Cerebellar nuclear complex (tissue), 1 donor: ENCODE measurements around the gene ANXA1.
"Not testable (repeated sequence)": the region's sequence is repeated elsewhere in the genome, so short reads cannot be mapped to it uniquely, and the experiment has no call there.

Source experiments
- DNase-seq, 2 experiments: peaks; one replicate each; lab custom pipeline; 2025; lab: John Stamatoyannopoulos, UW

Gene ANXA1, protein sequence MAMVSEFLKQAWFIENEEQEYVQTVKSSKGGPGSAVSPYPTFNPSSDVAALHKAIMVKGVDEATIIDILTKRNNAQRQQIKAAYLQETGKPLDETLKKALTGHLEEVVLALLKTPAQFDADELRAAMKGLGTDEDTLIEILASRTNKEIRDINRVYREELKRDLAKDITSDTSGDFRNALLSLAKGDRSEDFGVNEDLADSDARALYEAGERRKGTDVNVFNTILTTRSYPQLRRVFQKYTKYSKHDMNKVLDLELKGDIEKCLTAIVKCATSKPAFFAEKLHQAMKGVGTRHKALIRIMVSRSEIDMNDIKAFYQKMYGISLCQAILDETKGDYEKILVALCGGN

DNA sequence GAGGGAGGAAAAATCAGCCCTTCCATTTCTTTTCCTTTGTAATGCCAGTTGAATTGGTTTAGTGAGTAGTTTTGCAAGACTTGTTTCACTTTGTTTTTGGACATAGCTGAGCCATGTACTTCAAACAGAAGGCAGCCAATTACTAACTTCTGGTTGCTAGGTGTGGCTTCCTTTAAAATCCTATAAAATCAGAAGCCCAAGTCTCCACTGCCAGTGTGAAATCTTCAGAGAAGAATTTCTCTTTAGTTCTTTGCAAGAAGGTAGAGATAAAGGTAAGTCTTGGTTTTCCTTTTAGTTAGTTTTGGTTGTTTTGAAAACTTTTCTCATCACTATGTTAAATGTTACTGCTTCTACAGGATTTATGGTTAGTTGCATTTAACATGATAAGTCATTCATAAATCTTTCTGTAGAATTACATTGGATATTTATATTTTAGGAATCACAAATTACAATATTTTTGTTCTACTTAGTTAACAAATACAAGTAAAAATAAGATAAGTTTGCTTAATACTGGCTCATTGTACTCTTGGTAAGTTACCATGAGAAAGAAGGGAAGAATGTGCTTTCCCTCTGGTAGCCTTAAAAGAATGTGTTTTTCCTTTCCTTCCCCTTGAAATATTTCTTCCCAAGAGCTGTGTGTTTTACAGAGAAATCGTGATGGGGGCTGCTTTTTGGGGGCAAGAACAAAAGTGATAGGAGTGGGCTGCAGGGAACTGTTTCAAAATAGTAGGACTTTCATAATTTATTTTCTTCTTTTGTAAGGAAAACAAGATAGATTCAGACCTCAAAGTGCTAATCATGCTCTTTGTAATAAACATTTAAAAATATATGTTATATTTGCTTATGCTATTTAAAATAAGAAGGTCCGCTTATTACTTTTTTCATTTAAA, at the start of gene ANXA1:
Gene ANXA1, plus strand, starts transcription at position 213 of the 890 bp plus-strand sequence. CDS start 6,671 bp downstream, outside the sequence.
- no peak for DNase-seq

DNA sequence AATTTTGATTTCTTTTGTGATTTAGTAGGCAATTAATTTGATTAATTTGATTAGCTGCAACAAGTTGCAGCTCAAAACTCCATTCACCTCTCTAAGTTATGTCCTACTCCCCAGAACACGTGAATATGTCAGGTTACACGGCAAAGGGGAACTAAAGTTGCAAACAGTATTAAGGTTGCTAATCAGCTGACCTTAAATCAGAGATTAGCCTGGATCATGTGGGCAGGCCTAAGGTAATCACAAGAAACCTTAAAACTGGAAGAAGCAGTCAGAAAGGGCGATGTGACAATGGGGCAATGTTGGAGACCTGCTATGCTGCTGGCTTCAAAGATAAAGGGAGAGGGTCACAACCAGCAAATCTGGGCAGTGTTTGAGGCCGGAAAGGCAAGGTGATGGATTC, 47.3 kb upstream of the ANXA1 start:
- no peak for DNase-seq

DNA sequence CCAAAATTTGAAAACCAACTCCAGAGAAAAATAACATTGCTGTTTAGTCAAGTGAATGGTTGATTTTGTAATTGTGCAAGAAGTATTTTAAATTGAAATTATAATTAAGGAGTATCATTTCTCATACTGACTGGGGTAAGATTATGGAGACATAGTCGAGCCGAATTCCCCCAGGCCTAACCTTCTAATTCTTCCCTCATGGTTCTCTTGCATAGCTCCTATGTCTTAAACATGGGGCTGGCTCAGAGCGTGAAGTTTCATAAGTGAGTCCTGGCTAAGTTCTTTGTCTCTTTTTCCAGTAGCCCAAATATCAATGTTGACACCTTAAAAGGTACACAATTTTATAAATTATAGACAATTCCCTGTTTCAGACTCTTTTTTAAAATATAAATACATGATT, 46.7 kb upstream of the ANXA1 start:
- DNase-seq, result no peak

DNA sequence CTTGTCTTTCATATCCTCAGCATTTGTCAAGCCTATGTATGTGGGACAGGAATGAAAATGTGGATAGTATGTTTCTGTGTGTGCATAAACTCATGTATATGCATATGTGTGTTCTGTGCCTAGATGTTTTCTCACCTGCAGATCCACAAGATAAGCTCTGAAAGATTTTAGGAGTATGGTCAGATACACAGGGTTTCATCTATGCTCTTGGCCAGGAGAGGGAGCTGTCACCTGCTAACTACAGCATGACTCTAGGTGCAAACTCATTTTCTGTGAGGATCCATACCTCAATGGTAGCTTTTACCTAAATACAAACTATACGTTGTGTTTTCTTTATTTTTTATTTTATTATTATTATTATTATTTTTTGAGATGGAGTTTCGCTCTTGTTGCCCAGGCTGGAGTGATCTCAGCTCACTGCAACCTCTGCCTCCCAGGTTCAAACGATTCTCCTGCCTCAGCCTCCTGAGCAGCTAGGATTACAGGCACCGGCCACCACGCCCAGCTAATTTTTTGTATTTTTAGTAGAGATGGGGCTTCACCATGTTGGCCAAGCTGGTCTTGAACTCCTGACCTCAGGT, 44.1 kb upstream of the ANXA1 start:
- not testable (repeated sequence) for DNase-seq

DNA sequence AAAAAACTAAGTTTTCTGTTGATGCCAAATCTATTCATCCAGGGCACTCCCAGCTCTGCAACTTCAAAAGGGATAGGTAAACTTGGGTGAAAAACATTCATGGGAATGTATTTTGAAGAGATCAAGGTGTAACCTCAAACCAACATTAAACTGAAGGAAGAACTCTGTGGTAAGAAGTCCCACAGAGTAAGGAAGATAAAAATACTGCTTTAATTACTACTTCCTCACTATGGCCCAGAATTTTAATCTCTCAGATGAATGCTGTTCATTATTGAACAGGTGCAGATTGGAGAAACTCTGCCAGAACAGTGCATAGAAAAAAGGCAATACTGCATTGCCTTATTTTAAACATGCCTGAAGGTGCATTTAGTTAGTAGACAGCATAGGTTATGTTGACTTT, 37.6 kb upstream of the ANXA1 start:
- no peak for DNase-seq

DNA sequence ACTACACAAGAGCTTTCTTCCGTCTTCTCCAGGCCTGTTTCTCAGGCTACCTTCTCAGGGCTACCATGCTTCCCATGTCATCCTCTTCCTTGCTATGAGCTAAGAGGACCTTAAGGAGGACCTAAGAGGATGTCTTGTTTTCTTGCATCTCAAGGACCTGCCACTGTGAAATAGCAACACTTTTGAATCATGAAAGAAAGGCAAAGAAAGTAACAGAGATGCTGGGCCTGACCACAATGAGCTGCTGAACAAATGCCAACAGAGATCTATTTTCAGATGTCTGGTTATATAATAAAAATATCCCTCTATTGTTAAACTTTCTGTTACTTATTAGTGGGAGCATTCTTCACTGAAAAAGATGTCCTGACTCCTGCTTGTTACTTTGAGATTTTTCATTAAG, 36.7 kb upstream of the ANXA1 start:
- DNase-seq, result no peak

DNA sequence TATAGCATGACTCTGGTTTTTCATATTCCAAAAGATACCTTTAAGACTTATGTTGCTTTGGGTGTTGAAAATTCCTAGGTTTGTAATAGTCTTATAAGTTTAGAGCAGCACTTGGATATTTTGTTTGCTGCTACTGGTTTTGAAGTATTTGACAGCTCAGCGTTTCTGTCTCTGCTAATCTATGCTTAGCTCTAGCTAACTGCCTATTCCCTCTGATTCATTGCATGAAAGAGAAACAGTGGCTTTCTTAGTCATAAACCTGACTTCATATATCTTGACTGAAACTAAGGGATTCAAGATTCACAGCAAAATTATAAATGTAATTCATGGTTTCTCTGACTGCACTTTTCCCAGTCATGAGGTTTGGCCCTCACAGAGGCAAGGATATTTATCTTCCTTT, 35.6 kb upstream of the ANXA1 start:
- no peak for DNase-seq

DNA sequence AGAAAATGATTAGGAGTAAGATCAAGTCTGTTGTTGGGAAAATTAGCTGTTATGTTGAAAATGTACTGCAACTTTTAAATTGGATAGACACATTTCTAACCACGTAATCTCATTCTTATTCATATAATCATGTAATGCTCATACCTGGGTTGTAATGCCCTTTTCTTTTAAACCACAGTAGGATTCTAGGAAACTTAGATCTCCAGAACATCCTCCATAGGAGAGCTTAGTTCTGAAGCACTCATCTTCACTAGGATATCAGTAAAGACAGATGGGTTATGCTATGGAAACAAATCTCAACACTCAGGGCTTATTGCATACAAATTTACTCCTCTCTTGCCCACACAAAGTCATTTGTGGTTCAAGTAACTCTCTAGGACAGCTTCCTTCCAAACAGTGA, 34.8 kb upstream of the ANXA1 start:
- no peak for DNase-seq

DNA sequence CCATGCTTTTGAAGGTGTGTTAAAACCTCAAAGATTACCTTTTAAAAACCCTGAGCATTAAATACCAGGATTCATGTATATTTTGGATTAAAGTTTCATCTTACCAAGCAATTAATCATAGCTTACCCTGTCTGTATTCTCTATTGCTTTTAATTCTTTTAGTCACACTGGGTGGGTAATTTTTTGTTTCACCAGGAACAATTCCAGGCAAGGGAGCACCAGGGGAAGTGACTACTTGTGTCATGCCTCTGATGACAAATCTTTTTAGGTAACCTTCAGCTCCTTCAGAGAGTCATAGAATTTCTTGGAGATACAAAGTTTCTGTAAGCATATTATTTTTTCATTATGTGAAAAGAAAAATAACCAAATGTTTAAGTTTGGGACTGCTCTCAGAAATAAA, 33.4 kb upstream of the ANXA1 start:
- DNase-seq, result no peak

DNA sequence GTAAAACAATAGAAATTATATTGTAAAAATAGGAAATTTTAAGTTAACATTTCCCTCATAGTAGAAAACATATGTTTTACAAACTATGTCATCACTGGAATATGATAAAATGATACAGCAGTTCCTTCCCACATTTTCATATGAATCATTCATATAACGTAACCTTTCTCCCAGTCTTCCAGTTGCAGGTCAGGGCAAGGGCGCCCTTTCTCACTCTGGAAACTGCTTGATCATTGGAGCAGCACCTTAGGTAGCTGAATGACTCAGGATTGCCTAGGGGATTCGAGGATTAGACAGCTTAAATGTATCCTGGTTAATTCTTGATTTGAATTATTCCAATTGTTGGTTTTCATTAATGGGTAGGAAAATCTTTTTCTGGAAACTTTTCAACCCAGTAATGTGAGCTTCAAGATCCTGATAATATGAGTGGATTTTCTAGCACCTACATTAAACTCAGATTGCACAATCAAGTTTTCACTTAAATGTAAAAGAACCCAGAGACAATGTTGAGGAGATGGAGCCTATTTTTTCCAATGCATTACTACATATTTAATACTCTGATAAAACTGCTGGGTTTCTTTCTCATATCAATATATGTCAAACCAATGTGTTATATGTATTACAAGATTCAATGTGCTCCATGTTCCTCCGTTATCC, 32.6 kb upstream of the ANXA1 start:
- DNase-seq, result no peak

DNA sequence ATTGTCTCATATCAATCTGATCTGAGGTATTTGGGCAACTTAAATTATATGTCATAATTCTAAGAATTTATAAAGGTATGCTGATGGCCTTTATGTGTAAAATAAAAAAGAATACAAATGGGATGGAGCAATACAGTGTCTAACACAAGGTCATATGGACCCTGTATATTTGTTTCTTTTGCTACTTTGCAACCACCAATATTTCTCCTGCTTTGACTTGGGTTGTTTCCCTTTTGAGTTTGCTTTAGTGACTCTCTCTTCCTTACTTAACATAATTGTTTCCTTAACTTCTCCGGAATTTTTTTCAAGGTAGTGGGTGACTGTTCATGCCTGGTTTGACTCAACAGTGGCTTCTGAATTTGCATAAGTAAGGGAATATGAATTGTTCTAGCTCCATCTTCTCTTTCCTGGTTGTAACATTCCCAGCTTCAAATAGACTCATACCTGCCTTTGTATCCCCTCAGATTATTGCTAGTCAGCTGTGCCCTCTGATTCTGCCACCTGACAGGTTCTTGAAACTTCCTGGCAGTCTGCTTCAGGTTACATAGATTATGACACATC, 30.2 kb upstream of the ANXA1 start:
- DNase-seq, result no peak

DNA sequence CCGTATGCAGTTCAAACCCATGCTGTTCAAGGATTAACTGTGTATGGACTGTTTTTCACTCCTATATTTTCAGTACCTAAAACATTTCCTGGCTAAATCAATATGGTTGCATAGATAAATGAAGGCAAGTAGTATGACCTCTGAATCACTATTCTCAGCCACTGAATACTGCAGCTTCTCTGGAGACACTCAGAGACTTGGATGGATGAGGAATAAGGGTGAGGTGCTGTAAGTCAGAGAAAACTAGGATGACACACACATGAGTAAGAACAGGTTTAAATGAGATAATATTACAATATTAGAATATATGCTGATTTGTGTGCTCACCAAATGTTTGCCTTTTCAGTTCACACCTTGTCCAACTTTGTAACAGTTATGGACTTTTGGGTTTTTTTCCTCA, 26.0 kb upstream of the ANXA1 start:
- DNase-seq, result no peak

DNA sequence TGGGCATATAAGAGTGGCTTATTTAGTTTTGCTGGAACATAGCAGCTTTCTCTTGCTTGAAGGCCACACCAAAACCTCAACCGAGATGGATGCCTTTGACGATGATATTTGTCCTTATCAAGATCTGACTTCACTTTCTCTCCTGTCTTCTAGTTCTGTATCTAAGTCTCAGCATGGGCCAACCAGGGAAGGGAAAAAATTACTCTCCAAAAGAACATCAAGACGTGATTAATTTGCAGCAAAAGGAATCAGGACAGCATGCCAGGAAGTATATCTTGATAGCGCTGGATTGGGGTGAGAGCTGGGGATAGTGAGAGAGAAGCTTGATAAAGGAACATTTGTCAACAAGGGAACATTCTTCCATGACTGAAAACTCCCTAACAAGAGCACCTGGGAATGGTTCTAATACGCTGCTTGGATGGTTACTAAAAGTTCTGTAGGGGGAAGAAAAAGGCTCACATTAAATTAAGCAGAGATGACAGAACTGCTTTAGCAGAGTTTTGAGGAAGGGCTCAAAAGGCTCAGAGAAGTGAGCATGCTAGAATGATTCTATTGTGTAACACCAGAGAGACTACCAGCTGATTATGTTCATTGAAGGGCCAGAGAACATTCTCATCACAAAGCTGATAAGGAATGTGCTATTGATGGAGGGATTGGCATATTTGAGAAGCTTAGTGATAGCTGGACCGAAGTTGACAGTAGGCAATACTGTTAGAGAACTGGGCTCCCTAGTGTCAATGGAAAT, 21.6 kb upstream of the ANXA1 start:
- DNase-seq, result no peak

DNA sequence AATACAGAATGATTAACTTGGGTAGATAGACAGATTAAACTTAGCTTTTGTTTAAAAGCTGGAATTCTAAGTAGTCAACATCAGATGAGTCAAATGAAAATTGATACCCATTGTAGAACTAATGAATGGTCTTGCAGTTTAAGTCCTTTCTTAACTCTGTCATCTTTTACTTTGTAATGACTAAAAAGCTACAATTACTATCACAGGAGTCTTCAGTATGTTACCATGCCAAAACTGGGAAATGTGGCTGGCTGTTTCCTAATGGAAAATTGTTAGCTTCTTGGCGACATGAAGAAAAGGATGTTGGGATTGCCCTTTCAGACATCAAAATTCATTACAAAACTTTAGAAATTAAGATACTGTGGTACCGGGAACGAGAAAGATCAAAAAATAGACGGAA, 20.2 kb upstream of the ANXA1 start:
- no peak for DNase-seq

DNA sequence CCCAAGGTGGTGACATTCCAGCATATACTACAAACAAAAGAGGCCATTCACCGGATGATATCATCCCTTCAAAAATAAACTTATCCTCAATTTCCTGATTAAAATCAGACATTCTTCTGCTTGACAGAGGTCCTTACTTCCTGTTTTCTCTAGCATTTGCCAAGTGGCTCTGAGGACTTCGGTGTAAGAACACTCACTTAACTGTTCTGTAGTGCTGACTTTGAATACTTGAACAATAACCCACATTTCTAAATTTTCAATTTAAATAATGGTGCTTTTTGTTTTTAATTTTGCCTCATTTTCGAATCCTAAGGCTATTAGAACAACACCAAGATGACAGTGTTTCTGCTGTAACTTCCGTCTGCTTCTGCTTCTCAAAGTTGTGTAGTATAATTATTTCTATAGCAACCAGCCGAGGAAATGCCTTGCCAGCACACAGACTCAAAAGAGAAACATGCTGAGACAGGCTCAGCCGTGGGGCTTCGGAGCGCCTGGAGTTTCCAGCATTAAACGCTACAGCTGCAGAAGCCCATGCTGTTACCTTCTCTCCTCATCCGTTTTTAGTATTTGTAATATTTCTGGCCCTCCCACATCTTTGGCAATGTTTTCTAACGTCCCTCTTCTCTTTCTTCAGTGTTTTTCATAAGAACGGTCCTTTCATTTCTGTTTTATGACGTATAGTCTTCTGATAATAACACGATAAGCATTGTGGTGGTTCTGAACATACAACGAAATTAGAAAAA, 19.5 kb upstream of the ANXA1 start:
- DNase-seq, result no peak

DNA sequence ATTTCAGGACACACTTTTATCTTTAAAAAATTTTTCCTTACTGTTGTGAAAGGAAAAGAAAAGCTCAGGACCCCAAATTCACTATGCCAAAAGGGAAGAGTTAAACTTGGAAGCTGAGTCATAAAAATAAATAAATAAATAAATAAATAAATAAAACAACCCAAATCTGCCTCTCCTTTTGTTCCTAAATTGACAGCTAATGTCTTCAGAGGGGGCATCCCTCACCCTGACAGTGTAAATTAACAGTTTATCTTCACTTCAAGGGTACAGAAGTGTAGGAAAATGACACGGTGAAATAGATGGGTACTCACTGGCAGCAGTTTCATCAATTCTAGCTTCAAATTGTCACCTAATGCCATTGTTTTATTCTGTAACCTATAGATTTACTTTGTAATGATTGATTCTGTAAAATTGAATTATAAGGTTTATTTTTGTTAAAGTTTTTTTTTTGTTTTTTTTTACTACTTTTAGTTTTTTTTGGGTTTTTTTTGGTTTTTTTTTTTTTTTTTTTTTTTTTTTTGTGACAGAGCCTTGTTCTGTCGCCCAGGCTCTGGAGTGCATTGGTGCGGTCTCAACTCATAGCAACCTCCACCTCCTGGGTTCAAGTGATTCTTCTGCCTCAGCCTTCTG, 18.5 kb upstream of the ANXA1 start:
- DNase-seq, result no peak

DNA sequence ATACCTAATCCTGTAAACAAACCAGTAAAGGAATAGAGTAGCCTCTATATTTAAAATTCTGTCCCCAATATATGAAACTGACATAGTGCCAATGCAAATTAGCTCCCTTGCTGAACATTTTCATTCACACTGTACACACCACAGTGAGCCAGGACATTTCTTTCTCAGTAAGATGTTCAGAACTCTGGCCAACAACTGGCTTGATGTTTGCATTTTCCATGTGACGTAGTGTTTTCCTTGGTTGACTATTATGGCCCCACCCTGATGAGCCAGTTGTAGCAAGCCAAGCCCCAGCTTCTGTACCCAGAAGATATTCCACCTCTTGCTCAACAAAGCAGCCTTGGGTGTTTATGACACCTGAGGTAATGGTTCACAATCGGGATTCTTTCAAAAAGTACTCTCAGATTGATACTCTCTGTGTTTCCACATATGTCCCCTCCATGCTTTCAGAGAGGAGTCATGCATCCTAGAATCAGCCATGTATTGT, 17.7 kb upstream of the ANXA1 start:
- no peak for DNase-seq

DNA sequence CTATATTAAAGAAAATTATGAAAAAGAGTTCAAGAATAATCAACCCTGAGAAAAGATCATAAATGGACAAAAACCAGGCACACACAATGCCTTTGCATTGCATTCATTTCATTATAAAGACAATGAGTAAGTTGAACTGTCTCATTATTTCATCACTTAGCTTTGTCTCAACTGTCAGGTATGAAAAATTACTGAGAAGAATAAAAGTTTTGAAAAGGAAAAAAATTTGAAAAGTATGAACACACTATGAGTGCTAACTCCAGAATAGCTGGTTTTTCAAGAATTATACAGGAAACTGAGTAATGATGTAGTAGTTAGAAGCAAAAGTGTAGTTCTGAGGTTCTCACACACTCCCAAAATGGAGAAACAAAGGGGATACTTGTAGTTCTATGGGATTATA, 16.3 kb upstream of the ANXA1 start:
- no peak for DNase-seq

DNA sequence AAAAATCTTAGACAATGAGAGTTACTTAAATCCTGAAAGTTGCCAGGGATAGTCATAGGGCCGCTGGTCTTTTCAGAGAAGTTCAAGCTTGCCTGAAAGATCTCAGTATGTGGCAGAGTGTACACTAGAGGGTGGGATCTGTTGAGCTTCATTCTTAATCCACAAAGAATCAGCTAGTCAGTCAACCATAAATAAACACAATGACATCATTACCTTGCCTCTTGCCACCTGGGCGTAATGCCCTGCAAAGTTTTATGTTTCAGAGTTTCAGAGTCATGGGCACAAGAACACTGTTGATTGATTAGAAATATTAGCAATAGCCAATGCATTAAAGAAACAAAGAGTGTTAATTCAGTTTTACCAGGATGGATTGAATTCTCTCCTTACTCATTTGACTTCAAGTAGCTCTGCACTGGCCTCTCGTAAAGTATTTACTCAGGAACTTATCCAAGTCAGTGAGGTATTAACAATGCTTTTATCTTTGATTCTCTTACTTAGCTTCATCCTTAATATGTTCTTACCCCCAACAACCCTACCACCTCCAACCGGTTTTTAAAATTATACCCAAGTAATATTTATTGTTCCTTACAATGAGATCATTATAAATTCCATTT, 14.3 kb upstream of the ANXA1 start:
- DNase-seq, result no peak

DNA sequence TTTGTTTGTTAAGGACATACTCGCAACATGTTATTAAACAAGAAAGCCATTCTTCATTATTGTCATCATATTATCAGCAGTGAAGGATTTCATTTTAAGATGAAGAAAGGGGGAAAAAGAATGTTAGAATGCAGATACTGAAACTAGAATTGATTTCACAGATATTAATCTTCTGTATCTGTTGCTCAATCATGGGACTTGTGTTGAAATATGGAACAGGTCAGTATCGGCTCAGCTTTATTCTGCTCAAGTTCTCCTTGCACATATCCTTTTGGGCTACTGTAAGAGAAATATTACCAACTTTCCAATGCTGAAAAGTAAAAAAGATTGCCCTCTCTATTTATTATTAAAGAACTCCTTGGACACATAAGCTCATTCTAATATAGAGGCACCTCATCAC, 13.8 kb upstream of the ANXA1 start:
- no peak for DNase-seq
